ENCODE measurements around the gene FGF7. TPM values are rescaled to one million over a fixed set of nuclear protein-coding genes. Genes with fewer than 3 reads are reported as not detected.
"Not testable (repeated sequence)": the region's sequence is repeated elsewhere in the genome, so short reads cannot be mapped to it uniquely, and the experiment has no call there.

Gene FGF7
- 15.9 TPM for polyA plus RNA-seq
- long read RNA-seq, donor 1, full-length matches to known transcripts: 1 of 1 reads
- long read RNA-seq, donor 1, partial matches to known transcripts: 0 of 1 reads
- long read RNA-seq, donor 1, other reads (novel, unspliced or antisense): 0 of 1 reads
- long read RNA-seq, donor 2, full-length matches to known transcripts: 2 of 2 reads
- long read RNA-seq, donor 2, partial matches to known transcripts: 0 of 2 reads
- long read RNA-seq, donor 2, other reads (novel, unspliced or antisense): 0 of 2 reads
- long read RNA-seq, donor 3: 0 reads
- long read RNA-seq, donor 4: 0 reads
- long read RNA-seq, donor 5, full-length matches to known transcripts: 4 of 4 reads
- long read RNA-seq, donor 5, partial matches to known transcripts: 0 of 4 reads
- long read RNA-seq, donor 5, other reads (novel, unspliced or antisense): 0 of 4 reads
- long read RNA-seq, donor 6, full-length matches to known transcripts: 6 of 6 reads
- long read RNA-seq, donor 6, partial matches to known transcripts: 0 of 6 reads
- long read RNA-seq, donor 6, other reads (novel, unspliced or antisense): 0 of 6 reads
- long read RNA-seq, donor 7, full-length matches to known transcripts: 19 of 24 reads
- long read RNA-seq, donor 7, partial matches to known transcripts: 5 of 24 reads
- long read RNA-seq, donor 7, other reads (novel, unspliced or antisense): 0 of 24 reads
- long read RNA-seq, donor 8, full-length matches to known transcripts: 3 of 3 reads
- long read RNA-seq, donor 8, partial matches to known transcripts: 0 of 3 reads
- long read RNA-seq, donor 8, other reads (novel, unspliced or antisense): 0 of 3 reads
- long read RNA-seq, donor 9, full-length matches to known transcripts: 5 of 5 reads
- long read RNA-seq, donor 9, partial matches to known transcripts: 0 of 5 reads
- long read RNA-seq, donor 9, other reads (novel, unspliced or antisense): 0 of 5 reads
- long read RNA-seq, donor 10, full-length matches to known transcripts: 4 of 4 reads
- long read RNA-seq, donor 10, partial matches to known transcripts: 0 of 4 reads
- long read RNA-seq, donor 10, other reads (novel, unspliced or antisense): 0 of 4 reads
- long read RNA-seq, donor 11, full-length matches to known transcripts: 1 of 1 reads
- long read RNA-seq, donor 11, partial matches to known transcripts: 0 of 1 reads
- long read RNA-seq, donor 11, other reads (novel, unspliced or antisense): 0 of 1 reads

- H3K27me3 ChIP-seq (ENCODE audit: control insufficient read depth, insufficient read depth, low read length): no peaks in the 10 kb centered on the region
- 40% methylated on average over 1 of the region's 4 CpGs for WGBS (ENCODE audit: insufficient coverage, low lambda C conversion rate)
- DNase-seq: peak in 1 of 2 donors; percentile 10
- peaks cover 3% of the 10 kb centered on the region for H3K9me3 ChIP-seq (ENCODE audit: control insufficient read depth, low read depth, low read length)
- H3K4me3 ChIP-seq (ENCODE audit: low read length): peak within 1 kb of the TSS; percentile 32
- no peaks in the 10 kb centered on the region for H3K36me3 ChIP-seq (ENCODE audit: control insufficient read depth, insufficient read depth, low read length)
- peaks cover 2% of the 10 kb centered on the region for H3K4me1 ChIP-seq (ENCODE audit: control insufficient read depth, insufficient read depth, low read length)
- no peak within 1 kb of the TSS for H3K27ac ChIP-seq (ENCODE audit: low read length)
These were observed at the start of gene FGF7 for GRCh38 chr15:49423021-49423420. Gene FGF7, plus strand, starts transcription at chr15:49423242. Its CDS starts 1,056 bp downstream, at chr15:49424298.

GRCh38 chr15:49379996-49380395, 43.0 kb upstream of the FGF7 start:
- DNase-seq: no peak
- Histone ChIP-seq H3K27ac (ENCODE audit: low read length) (no peak overlapping the region), H3K9me3 (ENCODE audit: control insufficient read depth, low read depth, low read length) (no peaks in the 10 kb centered on the region), H3K4me1 (ENCODE audit: control insufficient read depth, insufficient read depth, low read length) (no peaks in the 10 kb centered on the region), H3K27me3 (ENCODE audit: control insufficient read depth, insufficient read depth, low read length) (no peaks in the 10 kb centered on the region), H3K4me3 (ENCODE audit: low read length) (no peak overlapping the region), H3K36me3 (ENCODE audit: control insufficient read depth, insufficient read depth, low read length) (no peaks in the 10 kb centered on the region)
- no CpG with 5 or more reads among the region's 4 CpGs for WGBS (ENCODE audit: insufficient coverage, low lambda C conversion rate)

- Histone ChIP-seq H3K4me3 (ENCODE audit: low read length) (no peak overlapping the region), H3K36me3 (ENCODE audit: control insufficient read depth, insufficient read depth, low read length) (no peaks in the 10 kb centered on the region), H3K4me1 (ENCODE audit: control insufficient read depth, insufficient read depth, low read length) (no peaks in the 10 kb centered on the region), H3K27ac (ENCODE audit: low read length) (no peak overlapping the region), H3K9me3 (ENCODE audit: control insufficient read depth, low read depth, low read length) (no peaks in the 10 kb centered on the region), H3K27me3 (ENCODE audit: control insufficient read depth, insufficient read depth, low read length) (no peaks in the 10 kb centered on the region)
- no peak for DNase-seq
- WGBS (ENCODE audit: insufficient coverage, low lambda C conversion rate): no CpG with 5 or more reads among the region's 5 CpGs
These were observed 42.1 kb upstream of the FGF7 start for GRCh38 chr15:49380912-49381311.

- no peak for DNase-seq
- Histone ChIP-seq H3K36me3 (ENCODE audit: control insufficient read depth, insufficient read depth, low read length) (no peaks in the 10 kb centered on the region), H3K27me3 (ENCODE audit: control insufficient read depth, insufficient read depth, low read length) (no peaks in the 10 kb centered on the region), H3K4me1 (ENCODE audit: control insufficient read depth, insufficient read depth, low read length) (no peaks in the 10 kb centered on the region), H3K4me3 (ENCODE audit: low read length) (no peak overlapping the region), H3K9me3 (ENCODE audit: control insufficient read depth, low read depth, low read length) (no peaks in the 10 kb centered on the region), H3K27ac (ENCODE audit: low read length) (no peak overlapping the region)
These were observed 40.6 kb upstream of the FGF7 start for GRCh38 chr15:49382394-49382793.

- no peaks in the 10 kb centered on the region for H3K9me3 ChIP-seq (ENCODE audit: control insufficient read depth, low read depth, low read length)
- no peak for DNase-seq
- WGBS (ENCODE audit: insufficient coverage, low lambda C conversion rate): no CpG with 5 or more reads among the region's 1 CpG
- H3K4me3 ChIP-seq (ENCODE audit: low read length): no peak overlapping the region
- H3K27ac ChIP-seq (ENCODE audit: low read length): no peak overlapping the region
- H3K27me3 ChIP-seq (ENCODE audit: control insufficient read depth, insufficient read depth, low read length): no peaks in the 10 kb centered on the region
- no peaks in the 10 kb centered on the region for H3K4me1 ChIP-seq (ENCODE audit: control insufficient read depth, insufficient read depth, low read length)
- H3K36me3 ChIP-seq (ENCODE audit: control insufficient read depth, insufficient read depth, low read length): no peaks in the 10 kb centered on the region
These were observed 39.8 kb upstream of the FGF7 start for GRCh38 chr15:49383266-49383665.

GRCh38 chr15:49387471-49387870, 35.6 kb upstream of the FGF7 start:
- H3K4me3 ChIP-seq (ENCODE audit: low read length): no peak overlapping the region
- no peaks in the 10 kb centered on the region for H3K27me3 ChIP-seq (ENCODE audit: control insufficient read depth, insufficient read depth, low read length)
- no peak overlapping the region for H3K27ac ChIP-seq (ENCODE audit: low read length)
- H3K4me1 ChIP-seq (ENCODE audit: control insufficient read depth, insufficient read depth, low read length): no peaks in the 10 kb centered on the region
- no peak for DNase-seq
- no peaks in the 10 kb centered on the region for H3K9me3 ChIP-seq (ENCODE audit: control insufficient read depth, low read depth, low read length)
- WGBS (ENCODE audit: insufficient coverage, low lambda C conversion rate): 100% methylated on average over 2 of the region's 2 CpGs
- no peaks in the 10 kb centered on the region for H3K36me3 ChIP-seq (ENCODE audit: control insufficient read depth, insufficient read depth, low read length)

GRCh38 chr15:49402515-49403296, 20.3 kb upstream of the FGF7 start:
- not testable (repeated sequence) for H3K4me3 ChIP-seq (ENCODE audit: low read length); DNase-seq; H3K27ac ChIP-seq (ENCODE audit: low read length); H3K9me3 ChIP-seq (ENCODE audit: control insufficient read depth, low read depth, low read length); H3K27me3 ChIP-seq (ENCODE audit: control insufficient read depth, insufficient read depth, low read length); H3K4me1 ChIP-seq (ENCODE audit: control insufficient read depth, insufficient read depth, low read length); H3K36me3 ChIP-seq (ENCODE audit: control insufficient read depth, insufficient read depth, low read length)
- WGBS (ENCODE audit: insufficient coverage, low lambda C conversion rate): no CpG with 5 or more reads among the region's 5 CpGs

- no peaks in the 10 kb centered on the region for H3K36me3 ChIP-seq (ENCODE audit: control insufficient read depth, insufficient read depth, low read length)
- H3K27ac ChIP-seq (ENCODE audit: low read length): no peak overlapping the region
- no CpG with 5 or more reads among the region's 17 CpGs for WGBS (ENCODE audit: insufficient coverage, low lambda C conversion rate)
These were observed 16.5 kb upstream of the FGF7 start for GRCh38 chr15:49406352-49407118.

GRCh38 chr15:49410641-49411040, 12.4 kb upstream of the FGF7 start:
- DNase-seq: no peak
- Histone ChIP-seq H3K4me1 (ENCODE audit: control insufficient read depth, insufficient read depth, low read length) (no peaks in the 10 kb centered on the region), H3K36me3 (ENCODE audit: control insufficient read depth, insufficient read depth, low read length) (no peaks in the 10 kb centered on the region), H3K27ac (ENCODE audit: low read length) (no peak overlapping the region), H3K27me3 (ENCODE audit: control insufficient read depth, insufficient read depth, low read length) (no peaks in the 10 kb centered on the region), H3K4me3 (ENCODE audit: low read length) (no peak overlapping the region), H3K9me3 (ENCODE audit: control insufficient read depth, low read depth, low read length) (no peaks in the 10 kb centered on the region)

More at GRCh38 chr15:49406352-49407118, 16.5 kb upstream of the FGF7 start:
- no peak for DNase-seq
- Histone ChIP-seq H3K4me3 (ENCODE audit: low read length) (no peak overlapping the region), H3K9me3 (ENCODE audit: control insufficient read depth, low read depth, low read length) (no peaks in the 10 kb centered on the region), H3K27me3 (ENCODE audit: control insufficient read depth, insufficient read depth, low read length) (no peaks in the 10 kb centered on the region), H3K4me1 (ENCODE audit: control insufficient read depth, insufficient read depth, low read length) (no peaks in the 10 kb centered on the region)

Measured in large intestine (tissue), 12 donors.